Measurements from ENCODE around the gene NLRP12.
"Not testable (repeated sequence)": the region's sequence is repeated elsewhere in the genome, so short reads cannot be mapped to it uniquely, and the experiment has no call there.

NLRP12 gene

GRCh38 chr19:53824134-53824611, at the start of gene NLRP12:
Gene NLRP12, minus strand, starts transcription at chr19:53824314. Its CDS starts 140 bp downstream, at chr19:53824174.
- no peaks in the 10 kb centered on the region for H3K36me3 ChIP-seq (ENCODE audit: control insufficient read depth, insufficient read depth, low read length)
- H3K79me2 ChIP-seq, result no peaks in the 10 kb centered on the region
- H3K9ac ChIP-seq, result no peak within 1 kb of the TSS
- H3K9me3 ChIP-seq (ENCODE audit: control insufficient read depth, low read length), result no peaks in the 10 kb centered on the region
- TF ChIP-seq CTCF (IDR thresholded peaks at IDR 0.05), result no peak
- no peak within 1 kb of the TSS for H3K4me3 ChIP-seq (ENCODE audit: low read depth, low read length)
- no peak within 1 kb of the TSS for H3K27ac ChIP-seq
- H3K4me1 ChIP-seq, result no peaks in the 10 kb centered on the region
- H2AFZ ChIP-seq, result no peak within 1 kb of the TSS
- H3K4me2 ChIP-seq (ENCODE audit: low read length), result no peak within 1 kb of the TSS
- H3K27me3 ChIP-seq (ENCODE audit: control insufficient read depth, insufficient read depth, low read length), result no peaks in the 10 kb centered on the region

GRCh38 chr19:53872762-53873161, 48.6 kb upstream of the NLRP12 start:
- Histone ChIP-seq H3K27ac (no peak overlapping the region), H3K9me3 (ENCODE audit: control insufficient read depth, low read length) (no peaks in the 10 kb centered on the region), H3K9ac (no peak overlapping the region), H3K27me3 (ENCODE audit: control insufficient read depth, insufficient read depth, low read length) (no peaks in the 10 kb centered on the region), H3K36me3 (ENCODE audit: control insufficient read depth, insufficient read depth, low read length) (no peaks in the 10 kb centered on the region), H3K79me2 (no peaks in the 10 kb centered on the region), H3K4me3 (ENCODE audit: low read depth, low read length) (no peak overlapping the region), H3K4me2 (ENCODE audit: low read length) (no peak overlapping the region), H2AFZ (no peak overlapping the region), H3K4me1 (no peaks in the 10 kb centered on the region)
- no peak for TF ChIP-seq CTCF (IDR thresholded peaks at IDR 0.05)

GRCh38 chr19:53871454-53871853, 47.3 kb upstream of the NLRP12 start:
- Histone ChIP-seq H2AFZ (no peak overlapping the region), H3K4me2 (ENCODE audit: low read length) (no peak overlapping the region), H3K4me1 (peaks cover 8% of the 10 kb centered on the region), H3K79me2 (no peaks in the 10 kb centered on the region), H3K9me3 (ENCODE audit: control insufficient read depth, low read length) (no peaks in the 10 kb centered on the region), H3K9ac (no peak overlapping the region), H3K27me3 (ENCODE audit: control insufficient read depth, insufficient read depth, low read length) (no peaks in the 10 kb centered on the region), H3K36me3 (ENCODE audit: control insufficient read depth, insufficient read depth, low read length) (no peaks in the 10 kb centered on the region), H3K27ac (no peak overlapping the region), H3K4me3 (ENCODE audit: low read depth, low read length) (no peak overlapping the region)
- no peak for TF ChIP-seq CTCF (IDR thresholded peaks at IDR 0.05)

GRCh38 chr19:53870485-53870844, 46.4 kb upstream of the NLRP12 start:
- Histone ChIP-seq H3K36me3 (ENCODE audit: control insufficient read depth, insufficient read depth, low read length) (no peaks in the 10 kb centered on the region), H3K4me1 (peaks cover 8% of the 10 kb centered on the region), H3K27ac (peak overlapping the region; percentile 99), H3K9ac (no peak overlapping the region), H3K9me3 (ENCODE audit: control insufficient read depth, low read length) (no peaks in the 10 kb centered on the region), H3K27me3 (ENCODE audit: control insufficient read depth, insufficient read depth, low read length) (no peaks in the 10 kb centered on the region), H3K79me2 (no peaks in the 10 kb centered on the region), H3K4me2 (ENCODE audit: low read length) (peak overlapping the region; percentile 29), H2AFZ (no peak overlapping the region), H3K4me3 (ENCODE audit: low read depth, low read length) (peak overlapping the region; percentile 24)
- no peak for TF ChIP-seq CTCF (IDR thresholded peaks at IDR 0.05)

GRCh38 chr19:53869805-53870484, 45.8 kb upstream of the NLRP12 start:
- H3K79me2 ChIP-seq; H3K9me3 ChIP-seq (ENCODE audit: control insufficient read depth, low read length); H3K27me3 ChIP-seq (ENCODE audit: control insufficient read depth, insufficient read depth, low read length); H3K4me1 ChIP-seq; H3K36me3 ChIP-seq (ENCODE audit: control insufficient read depth, insufficient read depth, low read length): not testable (repeated sequence)
- Histone ChIP-seq H3K9ac (peak overlapping the region; percentile 99), H2AFZ (peak overlapping the region; percentile 81), H3K4me3 (ENCODE audit: low read depth, low read length) (peak overlapping the region; percentile 90), H3K4me2 (ENCODE audit: low read length) (peak overlapping the region; percentile 99), H3K27ac (peak overlapping the region; percentile 99)

Data from parathyroid adenoma (tissue), 2 donors.